Right lobe of liver (tissue), 6 donors: Measurements from ENCODE around the gene CNTN2. TPM values are rescaled to one million over a fixed set of nuclear protein-coding genes. Genes with fewer than 3 reads are reported as not detected.

ENCODE experiments used
- ATAC-seq, 4 donors: fragments of 200-7000 bp; cut with Tn5 transposase; one replicate each; pipeline ENCODE4 v1.9.1; 2020; ENCODE audit warnings: mild to moderate bottlenecking in 4 of 4, moderate library complexity in 4 of 4
- DNase-seq, 3 donors: peaks; one replicate each; pipeline ENCODE4 v3.0.0-alpha.2; 2020
- H3K27ac ChIP-seq, 3 donors: fragments of 200-600 bp; one replicate each; pipeline ENCODE4 v1.8.0; 2022
- H3K27me3 ChIP-seq, 2 donors: fragments of 200-600 bp; one replicate each; pipeline ENCODE4 v1.8.0; 2022
- H3K36me3 ChIP-seq, 4 donors: fragments of 200-600 bp; sonication (generic) in 1 of 4; one replicate each; pipeline versions ENCODE4 v1.5.1 to v1.8.0; 2017 to 2022; ENCODE audit warnings: control low read depth in 1 of 4
- H3K4me1 ChIP-seq, 4 donors: fragments of 200-600 bp; sonication (generic) in 1 of 4; one replicate each; pipeline versions ENCODE4 v1.5.1 to v1.8.0; 2017 to 2022; ENCODE audit warnings: control low read depth in 1 of 4
- H3K4me3 ChIP-seq, 3 donors: fragments of 200-600 bp; one replicate each; pipeline ENCODE4 v1.8.0; 2022
- H3K9me3 ChIP-seq, 4 donors: fragments of 200-600 bp; sonication (generic) in 1 of 4; one replicate each; pipeline versions ENCODE4 v1.5.1 to v1.8.0; 2017 to 2022; ENCODE audit warnings: control low read depth in 1 of 4
- POLR2A ChIP-seq: fragments of 450-650 bp; IDR thresholded peaks from one replicate; pipeline ENCODE4 v1.6.1; 2017; ENCODE audit warnings: antibody characterized with exemption, mild to moderate bottlenecking
- WGBS: methylation state at CpG from one replicate; pipeline ENCODE4 v1.1.6; 2018; ENCODE audit warnings: low coverage, low lambda C conversion rate; ENCODE audit not compliant: insufficient coverage; ENCODE audit errors: missing lambda C conversion rate; 5-methylcytosine and 5-hydroxymethylcytosine counted together
- intact Hi-C, 2 donors: fragments of 100-400 bp; cut with DNase I; formaldehyde crosslinking; loops; one replicate each; pipeline versions ENCODE4 v1.11.2 to v1.14.1; 2022
- total RNA-seq, 6 experiments: library from RNA; depleted of rRNA in 2 of 6; stranded (reverse); fragments of >200 nt in 2 of 6; fragmentation: NEBNext Ultra II Directional in 3 of 6; extraction: Animal tissue kit (Norgen Biotek cat#: 25700) in 3 of 6; gene quantifications; one replicate each; pipeline versions ENCODE4 v1.1.0 to v1.2.4, GENCODE V29; 2016 to 2023
- TF ChIP-seq, protein P1 (sequence below), 4 donors: fragments of 200-600 bp in 3 of 4; fragments of 450-650 bp in 1 of 4; IDR thresholded peaks; one replicate each; pipeline versions ENCODE4 v1.5.1 to v1.8.0; 2016 to 2022; ENCODE audit warnings: antibody characterized with exemption in 4 of 4, mild to moderate bottlenecking in 2 of 4
- donor health status: DM: no; HTN: yes; CAD: no.
- donor health status: DM: no; HTN: no; CAD: no.
- donor health status: DM: no; HTN: no; CAD: no.
- donor health status: DM: no; HTN: yes; CAD: no.
- donor health status: DM: no; HTN: yes; CAD: no.

CNTN2 gene
- total RNA-seq, 6 experiments from 2014 or later = 0.49 TPM; not detected in 5

GRCh38 chr1:205067031-205067430 lies 24.0 kb downstream of the CNTN2 start:
- no peaks in the 10 kb centered on the region for H3K36me3 ChIP-seq
- intact Hi-C loops = loop anchor here in 1 of 2 donors (10.0 kb wide), 1 partner anchor 188 kb away; no protein-coding TSS in a partner anchor

DNA sequence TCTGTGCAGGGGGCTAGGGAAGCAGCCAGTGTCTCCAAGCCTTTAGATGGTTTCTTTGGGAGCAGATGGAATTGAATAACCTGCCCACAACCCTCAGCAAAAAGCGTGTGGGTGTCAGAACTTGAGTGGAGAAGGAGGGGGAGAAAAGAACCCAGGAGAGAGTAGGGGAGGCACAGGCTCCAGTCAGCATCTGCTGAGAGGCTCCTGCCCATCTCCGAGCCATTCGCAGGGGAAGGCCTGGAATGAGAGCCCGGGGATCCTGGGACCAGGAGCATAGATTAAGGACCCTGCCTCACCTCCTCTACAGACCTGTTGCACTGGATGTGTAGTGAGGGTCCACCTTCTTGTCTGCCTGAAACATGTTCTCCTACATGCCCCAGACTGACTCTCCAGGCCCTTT lies 25.0 kb downstream of the CNTN2 start:
- TF ChIP-seq, protein P1, sequence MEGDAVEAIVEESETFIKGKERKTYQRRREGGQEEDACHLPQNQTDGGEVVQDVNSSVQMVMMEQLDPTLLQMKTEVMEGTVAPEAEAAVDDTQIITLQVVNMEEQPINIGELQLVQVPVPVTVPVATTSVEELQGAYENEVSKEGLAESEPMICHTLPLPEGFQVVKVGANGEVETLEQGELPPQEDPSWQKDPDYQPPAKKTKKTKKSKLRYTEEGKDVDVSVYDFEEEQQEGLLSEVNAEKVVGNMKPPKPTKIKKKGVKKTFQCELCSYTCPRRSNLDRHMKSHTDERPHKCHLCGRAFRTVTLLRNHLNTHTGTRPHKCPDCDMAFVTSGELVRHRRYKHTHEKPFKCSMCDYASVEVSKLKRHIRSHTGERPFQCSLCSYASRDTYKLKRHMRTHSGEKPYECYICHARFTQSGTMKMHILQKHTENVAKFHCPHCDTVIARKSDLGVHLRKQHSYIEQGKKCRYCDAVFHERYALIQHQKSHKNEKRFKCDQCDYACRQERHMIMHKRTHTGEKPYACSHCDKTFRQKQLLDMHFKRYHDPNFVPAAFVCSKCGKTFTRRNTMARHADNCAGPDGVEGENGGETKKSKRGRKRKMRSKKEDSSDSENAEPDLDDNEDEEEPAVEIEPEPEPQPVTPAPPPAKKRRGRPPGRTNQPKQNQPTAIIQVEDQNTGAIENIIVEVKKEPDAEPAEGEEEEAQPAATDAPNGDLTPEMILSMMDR (IDR thresholded peaks at IDR 0.05) = no peak
- TF ChIP-seq POLR2A = no peak
- Histone ChIP-seq H3K4me3 (no peak overlapping the region), H3K4me1 (no peaks in the 10 kb centered on the region), H3K9me3 (no peaks in the 10 kb centered on the region), H3K27ac (no peak overlapping the region), H3K36me3 (no peaks in the 10 kb centered on the region), H3K27me3 (no peaks in the 10 kb centered on the region)
- 53% methylated on average over 3 of the region's 4 CpGs for WGBS
- DNase-seq = no peak
- ATAC-seq = no peak
- intact Hi-C loops = loop anchor here in 1 of 2 donors (10.0 kb wide), 1 partner anchor 187 kb away; no protein-coding TSS in a partner anchor

More at GRCh38 chr1:205067031-205067430, 24.0 kb downstream of the CNTN2 start:
- H3K27ac ChIP-seq = no peak overlapping the region
- H3K4me3 ChIP-seq = no peak overlapping the region
- WGBS = no CpG with 5 or more reads among the region's 6 CpGs
- DNase-seq = no peak
- TF ChIP-seq, protein P1 (IDR thresholded peaks at IDR 0.05) = no peak
- no peak for TF ChIP-seq POLR2A
- H3K4me1 ChIP-seq = no peaks in the 10 kb centered on the region
- no peaks in the 10 kb centered on the region for H3K9me3 ChIP-seq
- H3K27me3 ChIP-seq = no peaks in the 10 kb centered on the region
- ATAC-seq = no peak

GRCh38 chr1:205068457-205069040 lies 25.5 kb downstream of the CNTN2 start:
- Histone ChIP-seq H3K27me3 (no peaks in the 10 kb centered on the region), H3K27ac (no peak overlapping the region), H3K4me1 (no peaks in the 10 kb centered on the region), H3K4me3 (no peak overlapping the region), H3K36me3 (no peaks in the 10 kb centered on the region), H3K9me3 (no peaks in the 10 kb centered on the region)
- 28% methylated on average over 2 of the region's 2 CpGs for WGBS
- intact Hi-C loops = loop anchor here in 1 of 2 donors (10.0 kb wide), 1 partner anchor 186 kb away; no protein-coding TSS in a partner anchor
- no peak for ATAC-seq
- DNase-seq = no peak
- no peak for TF ChIP-seq POLR2A
- TF ChIP-seq, protein P1 (IDR thresholded peaks at IDR 0.05) = no peak

DNA sequence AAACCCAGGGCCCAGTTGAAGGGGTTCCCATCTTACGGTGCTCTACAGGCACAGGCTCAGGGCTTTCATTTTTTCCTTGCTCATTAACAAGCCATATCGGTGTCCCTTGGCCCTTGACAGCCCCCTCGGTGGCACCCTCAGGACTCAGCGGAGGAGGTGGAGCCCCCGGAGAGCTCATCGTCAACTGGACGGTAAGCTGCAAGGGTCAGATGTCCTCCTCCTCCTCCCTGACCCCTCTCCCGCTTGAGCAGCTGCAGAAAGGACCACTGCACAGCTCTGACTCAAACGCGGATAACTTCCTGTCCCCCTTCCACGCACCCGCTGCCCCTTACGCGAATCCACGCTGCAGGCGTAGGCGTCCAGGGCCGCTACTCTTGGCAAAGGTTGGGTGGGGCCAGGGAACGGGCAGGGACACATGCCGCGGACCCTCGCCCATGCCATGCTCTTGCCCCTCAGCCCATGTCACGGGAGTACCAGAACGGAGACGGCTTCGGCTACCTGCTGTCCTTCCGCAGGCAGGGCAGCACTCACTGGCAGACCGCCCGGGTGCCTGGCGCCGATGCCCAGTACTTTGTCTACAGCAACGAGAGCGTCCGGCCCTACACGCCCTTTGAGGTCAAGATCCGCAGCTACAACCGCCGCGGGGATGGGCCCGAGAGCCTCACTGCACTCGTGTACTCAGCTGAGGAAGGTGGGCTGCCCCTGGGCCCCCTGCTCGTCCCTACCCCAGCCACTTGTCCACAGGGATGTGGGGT lies 26.5 kb downstream of the CNTN2 start:
- intact Hi-C loops = loop anchor here (10.0 kb wide), 1 partner anchor 185 kb away; no protein-coding TSS in a partner anchor
- H3K27ac ChIP-seq = no peak overlapping the region
- H3K9me3 ChIP-seq = no peaks in the 10 kb centered on the region
- DNase-seq (no peak), ATAC-seq (no peak)
- no peaks in the 10 kb centered on the region for H3K36me3 ChIP-seq
- WGBS = 72% methylated on average over 12 of the region's 42 CpGs
- no peak overlapping the region for H3K4me3 ChIP-seq
- H3K27me3 ChIP-seq = no peaks in the 10 kb centered on the region
- TF ChIP-seq, protein P1 (IDR thresholded peaks at IDR 0.05) = no peak
- no peak for TF ChIP-seq POLR2A
- no peaks in the 10 kb centered on the region for H3K4me1 ChIP-seq
